ENCODE data around the gene ZNF800. TPM values are rescaled to one million over a fixed set of nuclear protein-coding genes. Genes with fewer than 3 reads are reported as not detected.

The ZNF800 gene
- total and polyA plus RNA-seq, 4 donors = 7.7 to 34.8 (median 20.6) TPM

DNA sequence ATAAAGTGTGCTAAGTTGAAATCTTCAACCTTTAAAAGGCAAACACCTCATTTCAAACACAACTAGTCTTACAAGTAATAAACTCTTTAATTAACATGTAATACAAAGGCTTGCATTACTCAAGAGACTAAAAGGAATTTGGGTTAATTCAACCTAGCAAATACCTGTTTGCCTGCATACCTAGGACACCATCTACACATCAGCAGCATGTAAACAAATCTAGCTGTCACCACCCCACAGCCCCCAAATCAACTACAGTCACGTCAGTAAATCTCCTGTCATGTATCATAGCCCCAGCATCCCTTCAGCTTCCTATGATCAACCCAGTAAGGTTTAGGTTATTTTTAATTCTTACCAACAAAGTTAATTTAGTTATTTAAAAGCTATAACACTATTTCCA lies 33.5 kb downstream of the ZNF800 start:
- DNase-seq = no peak
- TF ChIP-seq, protein P1, sequence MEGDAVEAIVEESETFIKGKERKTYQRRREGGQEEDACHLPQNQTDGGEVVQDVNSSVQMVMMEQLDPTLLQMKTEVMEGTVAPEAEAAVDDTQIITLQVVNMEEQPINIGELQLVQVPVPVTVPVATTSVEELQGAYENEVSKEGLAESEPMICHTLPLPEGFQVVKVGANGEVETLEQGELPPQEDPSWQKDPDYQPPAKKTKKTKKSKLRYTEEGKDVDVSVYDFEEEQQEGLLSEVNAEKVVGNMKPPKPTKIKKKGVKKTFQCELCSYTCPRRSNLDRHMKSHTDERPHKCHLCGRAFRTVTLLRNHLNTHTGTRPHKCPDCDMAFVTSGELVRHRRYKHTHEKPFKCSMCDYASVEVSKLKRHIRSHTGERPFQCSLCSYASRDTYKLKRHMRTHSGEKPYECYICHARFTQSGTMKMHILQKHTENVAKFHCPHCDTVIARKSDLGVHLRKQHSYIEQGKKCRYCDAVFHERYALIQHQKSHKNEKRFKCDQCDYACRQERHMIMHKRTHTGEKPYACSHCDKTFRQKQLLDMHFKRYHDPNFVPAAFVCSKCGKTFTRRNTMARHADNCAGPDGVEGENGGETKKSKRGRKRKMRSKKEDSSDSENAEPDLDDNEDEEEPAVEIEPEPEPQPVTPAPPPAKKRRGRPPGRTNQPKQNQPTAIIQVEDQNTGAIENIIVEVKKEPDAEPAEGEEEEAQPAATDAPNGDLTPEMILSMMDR (IDR thresholded peaks at IDR 0.05; ENCODE audit: control extremely low read depth, extremely low read depth) = no peak
- no peak for ATAC-seq (ENCODE audit: insufficient read depth, low FRiP score)

DNA sequence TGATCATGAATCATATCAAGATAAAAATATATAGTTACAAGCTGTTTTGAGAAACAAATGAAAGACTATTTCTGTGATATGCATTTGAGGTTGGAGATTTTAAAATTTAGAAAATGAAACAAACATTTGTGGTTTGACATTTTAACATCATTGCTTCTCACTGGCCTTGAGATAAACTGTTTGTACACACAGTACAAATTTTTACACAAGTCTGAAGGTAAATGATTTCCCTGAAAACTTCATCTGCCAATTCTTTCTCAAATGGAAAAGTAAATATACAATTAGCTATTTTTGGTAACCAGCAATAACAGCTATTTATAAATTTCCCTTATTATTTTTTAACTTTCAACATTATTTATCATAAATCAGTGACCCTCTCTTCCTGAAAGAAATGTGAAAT lies 38.6 kb downstream of the ZNF800 start:
- Histone ChIP-seq H3K27ac (ENCODE audit: low read depth in 1 of 2, low read length in 1 of 2) (no peak overlapping the region), H3K9ac (ENCODE audit: insufficient read depth in 1 of 2, low read length in 2 of 2) (no peak overlapping the region), H3K9me3 (ENCODE audit: control insufficient read depth in 4 of 4, insufficient read depth in 3 of 4, low read length in 3 of 4) (no peaks in the 10 kb centered on the region), H3K4me1 (ENCODE audit: control insufficient read depth in 5 of 5, insufficient read depth in 5 of 5, low read length in 5 of 5) (no peaks in the 10 kb centered on the region), H3K4me3 (no peak overlapping the region), H3K27me3 (ENCODE audit: control insufficient read depth in 3 of 3, insufficient read depth in 3 of 3, low read length in 2 of 3) (no peaks in the 10 kb centered on the region), H3K36me3 (ENCODE audit: control insufficient read depth in 4 of 4, insufficient read depth in 4 of 4, low read length in 4 of 4) (peaks cover 0 to 4% (median 0%) of the 10 kb centered on the region in 4 donors)
- TF ChIP-seq, protein P1 (IDR thresholded peaks at IDR 0.05; ENCODE audit: control extremely low read depth, extremely low read depth) = no peak
- ATAC-seq (ENCODE audit: insufficient read depth, low FRiP score) (no peak), DNase-seq (no peak)

More for the DNA sequence above, 33.5 kb downstream of the ZNF800 start:
- H3K9ac ChIP-seq (ENCODE audit: insufficient read depth in 1 of 2, low read length in 2 of 2) = no peak overlapping the region
- no peaks in the 10 kb centered on the region for H3K9me3 ChIP-seq (ENCODE audit: control insufficient read depth in 4 of 4, insufficient read depth in 3 of 4, low read length in 3 of 4)
- no peak overlapping the region for H3K4me3 ChIP-seq
- H3K4me1 ChIP-seq (ENCODE audit: control insufficient read depth in 5 of 5, insufficient read depth in 5 of 5, low read length in 5 of 5) = peaks cover 0 to 2% (median 0%) of the 10 kb centered on the region in 5 donors
- H3K27ac ChIP-seq (ENCODE audit: low read depth in 1 of 2, low read length in 1 of 2) = no peak overlapping the region
- WGBS, 2 donors = 100% methylated on average over 1 of the region's 1 CpG
- H3K27me3 ChIP-seq (ENCODE audit: control insufficient read depth in 3 of 3, insufficient read depth in 3 of 3, low read length in 2 of 3) = no peaks in the 10 kb centered on the region
- H3K36me3 ChIP-seq (ENCODE audit: control insufficient read depth in 4 of 4, insufficient read depth in 4 of 4, low read length in 4 of 4) = peaks cover 0 to 8% (median 5%) of the 10 kb centered on the region in 4 donors

DNA sequence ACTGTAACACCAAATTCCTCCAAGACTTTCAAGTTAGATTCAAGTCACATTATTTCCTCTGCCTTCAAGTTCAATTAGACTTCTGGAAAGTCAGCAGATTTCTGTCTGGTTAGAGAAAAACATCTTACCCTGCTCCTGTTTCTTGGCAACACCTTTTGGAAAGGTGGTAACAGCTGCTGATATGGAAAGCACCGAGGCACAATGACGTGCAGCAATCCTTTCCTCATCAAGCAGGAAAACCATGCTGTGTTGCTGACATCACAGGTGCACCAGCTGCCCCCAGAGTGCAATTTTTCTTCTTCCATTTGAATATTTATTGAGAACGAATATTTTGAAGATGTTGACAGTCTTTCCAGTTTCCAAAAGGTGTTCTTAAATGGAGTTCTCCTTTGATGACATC lies 41.9 kb downstream of the ZNF800 start:
- H3K4me1 ChIP-seq (ENCODE audit: control insufficient read depth in 5 of 5, insufficient read depth in 5 of 5, low read length in 5 of 5) = peaks cover 0 to 3% (median 0%) of the 10 kb centered on the region in 5 donors
- peaks cover 0 to 6% (median 0%) of the 10 kb centered on the region in 3 donors for H3K27me3 ChIP-seq (ENCODE audit: control insufficient read depth in 3 of 3, insufficient read depth in 3 of 3, low read length in 2 of 3)
- TF ChIP-seq, protein P1 (IDR thresholded peaks at IDR 0.05; ENCODE audit: control extremely low read depth, extremely low read depth) = no peak
- H3K9ac ChIP-seq (ENCODE audit: insufficient read depth in 1 of 2, low read length in 2 of 2) = no peak overlapping the region
- no peaks in the 10 kb centered on the region for H3K9me3 ChIP-seq (ENCODE audit: control insufficient read depth in 4 of 4, insufficient read depth in 3 of 4, low read length in 3 of 4)
- WGBS, 2 donors = 68 to 70% methylated on average over 3 of the region's 3 CpGs
- H3K4me3 ChIP-seq = no peak overlapping the region
- H3K27ac ChIP-seq (ENCODE audit: low read depth in 1 of 2, low read length in 1 of 2) = no peak overlapping the region
- H3K36me3 ChIP-seq (ENCODE audit: control insufficient read depth in 4 of 4, insufficient read depth in 4 of 4, low read length in 4 of 4) = peaks cover 0 to 4% (median 0%) of the 10 kb centered on the region in 4 donors
- no peak for ATAC-seq (ENCODE audit: insufficient read depth, low FRiP score)
- DNase-seq = no peak

DNA sequence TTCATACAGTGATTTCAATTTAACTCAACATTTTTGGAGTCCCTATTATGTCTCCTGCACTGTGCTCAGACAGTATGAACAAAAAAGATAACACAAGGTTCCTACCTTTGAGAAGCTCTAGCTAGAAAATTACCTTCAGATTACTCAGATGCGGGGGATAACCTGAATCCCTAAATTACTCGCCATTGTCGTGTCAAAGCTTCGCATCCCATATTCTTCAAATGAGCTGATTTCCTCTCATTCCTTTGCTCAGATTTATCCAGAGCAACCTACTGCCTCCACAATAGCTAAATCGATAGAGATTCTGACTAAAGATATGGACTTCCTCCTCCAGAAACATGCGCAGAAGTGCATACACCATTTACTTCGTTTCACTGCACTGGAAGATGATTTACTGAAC lies 42.6 kb downstream of the ZNF800 start:
- peaks cover 0 to 6% (median 0%) of the 10 kb centered on the region in 3 donors for H3K27me3 ChIP-seq (ENCODE audit: control insufficient read depth in 3 of 3, insufficient read depth in 3 of 3, low read length in 2 of 3)
- no peak overlapping the region for H3K4me3 ChIP-seq
- TF ChIP-seq, protein P1 (IDR thresholded peaks at IDR 0.05; ENCODE audit: control extremely low read depth, extremely low read depth) = no peak
- no peak overlapping the region for H3K9ac ChIP-seq (ENCODE audit: insufficient read depth in 1 of 2, low read length in 2 of 2)
- 90 to 92% methylated on average over 7 of the region's 7 CpGs for WGBS, 2 donors
- no peak overlapping the region for H3K27ac ChIP-seq (ENCODE audit: low read depth in 1 of 2, low read length in 1 of 2)
- H3K9me3 ChIP-seq (ENCODE audit: control insufficient read depth in 4 of 4, insufficient read depth in 3 of 4, low read length in 3 of 4) = no peaks in the 10 kb centered on the region
- no peak for ATAC-seq (ENCODE audit: insufficient read depth, low FRiP score)
- no peak for DNase-seq
- no peaks in the 10 kb centered on the region for H3K36me3 ChIP-seq (ENCODE audit: control insufficient read depth in 4 of 4, insufficient read depth in 4 of 4, low read length in 4 of 4)
- peaks cover 0 to 3% (median 0%) of the 10 kb centered on the region in 5 donors for H3K4me1 ChIP-seq (ENCODE audit: control insufficient read depth in 5 of 5, insufficient read depth in 5 of 5, low read length in 5 of 5)

Measured in lung (tissue), 12 donors.